HCT116 (cell line): ENCODE data around the gene GAMT. TPM values are rescaled to one million over a fixed set of nuclear protein-coding genes. Genes with fewer than 3 reads are reported as not detected.

ENCODE experiments used
- ATAC-seq: fragments of 200-7000 bp; cut with Tn5 transposase; 2 replicates; pipeline ENCODE4 v1.9.1; 2020; ENCODE audit warnings: mild to moderate bottlenecking, moderate library complexity
- BruUV-seq: library from RNA; stranded (reverse); fragments of 400-500 nt; replicated peaks from 2 replicates; lab custom pipeline; 2021; lab: Mats Ljungman, UMichigan
- CTCF ChIA-PET: fragments of 300-600 bp; sonication (Branson Sonifier 250); formaldehyde crosslinking; loops from one replicate; lab custom pipeline; 2021; ENCODE audit warnings: antibody characterized with exemption; lab: Charles Lee
- POLR2A ChIA-PET: fragments of 300-600, 350-600 bp; sonication (Branson Sonifier 250); formaldehyde crosslinking; loops from one replicate; lab custom pipeline; 2021; ENCODE audit warnings: antibody characterized with exemption; lab: Charles Lee
- RAD21 ChIA-PET, 2 experiments: fragments of 300-600 bp; sonication (Branson Sonifier 250); formaldehyde crosslinking; loops; one replicate each; lab custom pipeline; 2023; ENCODE audit warnings: low total read pairs in 2 of 2; ENCODE audit not compliant: uncharacterized antibody in 2 of 2, unreplicated experiment in 2 of 2, low non-redundant PET in 1 of 2; lab: Charles Lee
- DNase-seq: peaks from one replicate; pipeline ENCODE4 v3.0.0-alpha.2; 2010; ENCODE audit warnings: low read depth, low spot score
- H2AFZ ChIP-seq: fragments of 200-600 bp; shearing (Covaris generic), sonication (generic); 2 replicates; pipeline ENCODE4 v1.6.1; 2017; ENCODE audit warnings: low read depth, mixed run types, mixed read lengths, antibody characterized with exemption, low read length; ENCODE audit not compliant: poor library complexity, severe bottlenecking
- H3K27ac ChIP-seq: 2 replicates; pipeline ENCODE4 v1.5.1; 2012; ENCODE audit warnings: low read depth, low read length
- H3K27me3 ChIP-seq: fragments of 200-600 bp; sonication (generic); 2 replicates; pipeline ENCODE4 v1.6.1; 2016; ENCODE audit warnings: mixed run types, low read length, mixed read lengths; ENCODE audit not compliant: insufficient read depth
- H3K36me3 ChIP-seq, 2 experiments: fragments of 200-500 bp in 1 of 2; fragments of 200-600 bp in 1 of 2; sonication (Bioruptor generic) in 1 of 2; sonication (generic) in 1 of 2; 2 replicates each; pipeline versions ENCODE4 v1.5.1 to v1.6.1; 2014 to 2016; ENCODE audit warnings: low read length in 2 of 2, inconsistent platforms in 1 of 2, mixed read lengths in 1 of 2, mixed run types in 1 of 2; ENCODE audit not compliant: insufficient read depth in 2 of 2, control insufficient read depth in 1 of 2
- H3K4me1 ChIP-seq, 2 experiments: fragments of 200-600 bp in 1 of 2; sonication (generic) in 1 of 2; 2 replicates each; pipeline versions ENCODE4 v1.5.1 to v1.6.1; 2012 to 2017; ENCODE audit warnings: low read length in 2 of 2, inconsistent platforms in 1 of 2, mild to moderate bottlenecking in 1 of 2, mixed read lengths in 1 of 2, mixed run types in 1 of 2, moderate library complexity in 1 of 2; ENCODE audit not compliant: insufficient read depth in 2 of 2, control insufficient read depth in 1 of 2
- H3K4me2 ChIP-seq: fragments of 200-600 bp; sonication (generic); 2 replicates; pipeline ENCODE4 v1.6.1; 2017; ENCODE audit warnings: mixed run types, low read length, mixed read lengths
- H3K4me3 ChIP-seq, 2 experiments: fragments of 200-600 bp in 1 of 2; sonication (generic) in 1 of 2; replicated peaks in 1 of 2; 2 replicates each; pipeline ENCODE4 v1.5.1; 2011 to 2016; ENCODE audit warnings: low read length in 2 of 2, control low read depth in 1 of 2, low read depth in 1 of 2, mild to moderate bottlenecking in 1 of 2, mixed read lengths in 1 of 2, mixed run types in 1 of 2
- H3K79me2 ChIP-seq: fragments of 200-600 bp; sonication (generic); 2 replicates; pipeline ENCODE4 v1.6.1; 2017; ENCODE audit warnings: mild to moderate bottlenecking, mixed run types, low read length, moderate library complexity, mixed read lengths; ENCODE audit not compliant: insufficient read depth
- H3K9ac ChIP-seq: fragments of 200-600 bp; sonication (generic); 2 replicates; pipeline ENCODE4 v1.6.1; 2016; ENCODE audit warnings: low read length, mixed read lengths
- H3K9me2 ChIP-seq: fragments of 200-600 bp; sonication (generic), shearing (Covaris generic); 2 replicates; pipeline ENCODE4 v1.6.1; 2017; ENCODE audit warnings: mixed run types, mild to moderate bottlenecking, moderate library complexity; ENCODE audit not compliant: insufficient read depth
- H3K9me3 ChIP-seq, 2 experiments: fragments of 200-500 bp in 1 of 2; fragments of 200-600 bp in 1 of 2; sonication (Bioruptor generic) in 1 of 2; sonication (generic) in 1 of 2; 2 replicates each; pipeline ENCODE4 v1.6.1; 2014 to 2017; ENCODE audit warnings: low read length in 2 of 2, mixed read lengths in 2 of 2, inconsistent platforms in 1 of 2, low read depth in 1 of 2, mild to moderate bottlenecking in 1 of 2, mixed run types in 1 of 2, moderate library complexity in 1 of 2; ENCODE audit not compliant: control insufficient read depth in 1 of 2, insufficient read depth in 1 of 2
- H4K20me1 ChIP-seq: fragments of 200-600 bp; sonication (generic), shearing (Covaris generic); 2 replicates; pipeline ENCODE4 v1.6.1; 2017; ENCODE audit warnings: mixed run types, mild to moderate bottlenecking, moderate library complexity; ENCODE audit not compliant: insufficient read depth
- CEBPB ChIP-seq: IDR thresholded peaks from 2 replicates; pipeline ENCODE4 v1.6.1; 2012; ENCODE audit warnings: low read depth
- EGR1 ChIP-seq: IDR thresholded peaks from 2 replicates; pipeline ENCODE4 v1.6.1; 2012; ENCODE audit warnings: low read depth
- ELF1 ChIP-seq: IDR thresholded peaks from 2 replicates; pipeline ENCODE4 v1.6.1; 2012; ENCODE audit warnings: low read depth, borderline replicate concordance
- EZH2 ChIP-seq: fragments of 200-600 bp; sonication (generic); IDR thresholded peaks from 2 replicates; pipeline ENCODE4 v1.6.1; 2017; ENCODE audit warnings: antibody characterized with exemption, mixed run types
- EZH2phosphoT487 ChIP-seq: fragments of 200-600 bp; IDR thresholded peaks from 2 replicates; pipeline ENCODE4 v1.6.1; 2018; ENCODE audit warnings: antibody characterized with exemption, borderline replicate concordance
- FOSL1 ChIP-seq: IDR thresholded peaks from 2 replicates; pipeline ENCODE4 v1.6.1; 2012; ENCODE audit warnings: low read depth
- POLR2A ChIP-seq: IDR thresholded peaks from 2 replicates; pipeline ENCODE4 v1.7.0; 2011; ENCODE audit warnings: borderline replicate concordance; ENCODE audit not compliant: insufficient read depth, insufficient read length; ENCODE audit errors: extremely low read depth
- POLR2AphosphoS5 ChIP-seq: IDR thresholded peaks from 2 replicates; pipeline ENCODE4 v1.6.1; 2011; ENCODE audit warnings: mild to moderate bottlenecking, low read depth, low read length, moderate library complexity
- RAD21 ChIP-seq: IDR thresholded peaks from 2 replicates; pipeline ENCODE4 v1.6.1; 2012; ENCODE audit warnings: low read depth, mild to moderate bottlenecking
- SP1 ChIP-seq: IDR thresholded peaks from 2 replicates; pipeline ENCODE4 v1.6.1; 2012; ENCODE audit warnings: low read depth
- TCF7L2 ChIP-seq: IDR thresholded peaks from 2 replicates; pipeline ENCODE4 v1.7.0; 2011; ENCODE audit warnings: borderline replicate concordance, inconsistent platforms; ENCODE audit not compliant: insufficient read depth, insufficient read length; ENCODE audit errors: extremely low read depth
- YY1 ChIP-seq: IDR thresholded peaks from 2 replicates; pipeline ENCODE4 v1.6.1; 2011; ENCODE audit warnings: low read length, low read depth, moderate library complexity, mild to moderate bottlenecking; ENCODE audit not compliant: insufficient replicate concordance; ENCODE audit errors: extremely low read depth
- ZNF274 ChIP-seq: fragments of 200-500 bp; sonication (Bioruptor generic); IDR thresholded peaks from 2 replicates; pipeline ENCODE4 v1.6.1; 2014; ENCODE audit warnings: mild to moderate bottlenecking, low read depth, low read length, inconsistent platforms
- intact Hi-C: fragments of 100-400 bp; cut with micrococcal nuclease; formaldehyde crosslinking; loops from 2 replicates; pipeline ENCODE4 v1.10.0; 2022
- total RNA-seq: library from RNA; stranded (reverse); gene quantifications from one replicate; pipeline ENCODE4 v1.2.1, GENCODE V29; 2021; ENCODE audit not compliant: unreplicated experiment
- TF ChIP-seq, protein P1 (sequence below): IDR thresholded peaks from 2 replicates; pipeline ENCODE4 v1.6.1; 2012
- TF ChIP-seq, protein P2 (sequence below), 3 experiments: fragments of 200-600 bp in 1 of 3; sonication (generic) in 1 of 3; IDR thresholded peaks in 2 of 3; conservative IDR thresholded peaks in 1 of 3; 2 replicates each; pipeline ENCODE4 v1.5.1; 2012 to 2017; ENCODE audit warnings: low read depth in 2 of 3, low read length in 2 of 3, antibody characterized with exemption in 1 of 3, borderline replicate concordance in 1 of 3, control low read depth in 1 of 3, mild to moderate bottlenecking in 1 of 3, mixed read lengths in 1 of 3, mixed run types in 1 of 3, moderate library complexity in 1 of 3; ENCODE audit not compliant: insufficient read depth in 1 of 3

Gene GAMT
- total RNA-seq, 1 experiment from 2014 or later, result 102 TPM

DNA sequence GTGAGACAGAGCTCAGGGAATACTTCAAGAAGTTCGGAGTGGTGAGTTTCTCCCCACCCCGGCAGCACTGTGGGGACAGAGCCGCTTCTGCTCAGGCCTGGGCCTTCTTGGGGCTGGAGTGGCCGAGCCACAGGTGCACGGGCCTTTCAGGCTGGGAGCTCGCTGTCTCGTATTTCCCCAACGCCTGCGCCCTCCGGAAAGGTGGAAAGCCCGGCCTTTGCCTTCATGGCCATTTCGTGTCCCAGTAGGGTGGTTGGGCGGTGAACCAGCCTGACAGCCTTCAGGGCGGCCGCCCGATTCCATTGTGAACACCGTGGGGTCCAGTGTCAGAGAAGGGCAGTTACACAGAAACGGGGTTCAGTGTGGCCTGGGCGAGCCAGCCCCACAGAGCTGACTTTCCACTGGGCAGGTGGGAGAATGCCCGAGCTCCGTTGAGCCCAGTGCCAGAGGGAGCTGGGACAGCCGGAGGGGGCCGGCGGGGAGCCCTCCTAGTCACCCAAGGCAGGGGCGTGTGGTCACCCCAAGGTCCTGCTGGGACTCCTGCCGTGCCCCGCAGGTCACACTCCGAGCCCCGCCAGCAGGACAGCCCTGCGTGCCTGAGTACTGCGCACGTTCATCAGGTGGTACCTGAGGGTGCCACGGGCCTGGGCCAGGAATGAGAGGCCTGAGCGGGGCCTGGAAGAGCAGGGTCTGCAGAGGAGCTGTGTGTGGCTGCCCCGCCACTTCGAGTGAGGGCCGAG, 20.0 kb upstream of the GAMT start:
- RAD21 ChIA-PET, result no interaction called here
- H3K79me2 ChIP-seq, result peaks cover 95% of the 10 kb centered on the region
- H3K27me3 ChIP-seq, result no peaks in the 10 kb centered on the region
- CTCF ChIA-PET, result no interaction called here
- intact Hi-C loops, result no loop called here
- H3K9me2 ChIP-seq, result no peaks in the 10 kb centered on the region
- H4K20me1 ChIP-seq, result no peaks in the 10 kb centered on the region; the same call in 1 of the 2 replicates
- H2AFZ ChIP-seq, result no peak overlapping the region
- no peak overlapping the region for H3K9ac ChIP-seq
- no peak for DNase-seq
- no TSS peak for BruUV-seq
- ATAC-seq, result no peak
- POLR2A ChIA-PET, result no interaction called here
- peaks cover 48 to 82% of the 10 kb centered on the region in 2 experiments for H3K36me3 ChIP-seq
- no peak for TF ChIP-seq ZNF274
- TF ChIP-seq TCF7L2, result no peak
- no peak for TF ChIP-seq RAD21
- TF ChIP-seq POLR2AphosphoS5, result no peak
- no peak for TF ChIP-seq ELF1
- TF ChIP-seq, protein P1, sequence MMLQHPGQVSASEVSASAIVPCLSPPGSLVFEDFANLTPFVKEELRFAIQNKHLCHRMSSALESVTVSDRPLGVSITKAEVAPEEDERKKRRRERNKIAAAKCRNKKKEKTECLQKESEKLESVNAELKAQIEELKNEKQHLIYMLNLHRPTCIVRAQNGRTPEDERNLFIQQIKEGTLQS, result no peak
- no peak for TF ChIP-seq SP1
- TF ChIP-seq EGR1, result no peak
- TF ChIP-seq, protein P2, sequence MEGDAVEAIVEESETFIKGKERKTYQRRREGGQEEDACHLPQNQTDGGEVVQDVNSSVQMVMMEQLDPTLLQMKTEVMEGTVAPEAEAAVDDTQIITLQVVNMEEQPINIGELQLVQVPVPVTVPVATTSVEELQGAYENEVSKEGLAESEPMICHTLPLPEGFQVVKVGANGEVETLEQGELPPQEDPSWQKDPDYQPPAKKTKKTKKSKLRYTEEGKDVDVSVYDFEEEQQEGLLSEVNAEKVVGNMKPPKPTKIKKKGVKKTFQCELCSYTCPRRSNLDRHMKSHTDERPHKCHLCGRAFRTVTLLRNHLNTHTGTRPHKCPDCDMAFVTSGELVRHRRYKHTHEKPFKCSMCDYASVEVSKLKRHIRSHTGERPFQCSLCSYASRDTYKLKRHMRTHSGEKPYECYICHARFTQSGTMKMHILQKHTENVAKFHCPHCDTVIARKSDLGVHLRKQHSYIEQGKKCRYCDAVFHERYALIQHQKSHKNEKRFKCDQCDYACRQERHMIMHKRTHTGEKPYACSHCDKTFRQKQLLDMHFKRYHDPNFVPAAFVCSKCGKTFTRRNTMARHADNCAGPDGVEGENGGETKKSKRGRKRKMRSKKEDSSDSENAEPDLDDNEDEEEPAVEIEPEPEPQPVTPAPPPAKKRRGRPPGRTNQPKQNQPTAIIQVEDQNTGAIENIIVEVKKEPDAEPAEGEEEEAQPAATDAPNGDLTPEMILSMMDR (IDR thresholded peaks at IDR 0.05 in 2 of 3, conservative IDR thresholded peaks at IDR 0.05 in 1 of 3; ENCODE audit: borderline replicate concordance in 1 of 3, insufficient read depth in 1 of 3, low read depth in 2 of 3, low read length in 2 of 3), result no peak
- no peak for TF ChIP-seq FOSL1
- TF ChIP-seq EZH2, result no peak
- no peak for TF ChIP-seq CEBPB
- no peak for TF ChIP-seq POLR2A
- no peak for TF ChIP-seq EZH2phosphoT487
- TF ChIP-seq YY1, result no peak
- H3K9me3 ChIP-seq, result no peaks in the 10 kb centered on the region
- H3K27ac ChIP-seq, result no peak overlapping the region
- no peak overlapping the region for H3K4me3 ChIP-seq
- H3K4me1 ChIP-seq, result peaks cover 0 to under 1% of the 10 kb centered on the region in 2 experiments; a peak in 1 of 4 replicates
- no peak overlapping the region for H3K4me2 ChIP-seq
